LNCAP (cell line): ENCODE results near the gene SON.

Source experiments
- TF ChIP-seq, protein P1 (sequence below): fragments of 450-650 bp; IDR thresholded peaks from 2 replicates; pipeline ENCODE4 v1.5.1; 2017; ENCODE audit warnings: mild to moderate bottlenecking

Gene SON

DNA sequence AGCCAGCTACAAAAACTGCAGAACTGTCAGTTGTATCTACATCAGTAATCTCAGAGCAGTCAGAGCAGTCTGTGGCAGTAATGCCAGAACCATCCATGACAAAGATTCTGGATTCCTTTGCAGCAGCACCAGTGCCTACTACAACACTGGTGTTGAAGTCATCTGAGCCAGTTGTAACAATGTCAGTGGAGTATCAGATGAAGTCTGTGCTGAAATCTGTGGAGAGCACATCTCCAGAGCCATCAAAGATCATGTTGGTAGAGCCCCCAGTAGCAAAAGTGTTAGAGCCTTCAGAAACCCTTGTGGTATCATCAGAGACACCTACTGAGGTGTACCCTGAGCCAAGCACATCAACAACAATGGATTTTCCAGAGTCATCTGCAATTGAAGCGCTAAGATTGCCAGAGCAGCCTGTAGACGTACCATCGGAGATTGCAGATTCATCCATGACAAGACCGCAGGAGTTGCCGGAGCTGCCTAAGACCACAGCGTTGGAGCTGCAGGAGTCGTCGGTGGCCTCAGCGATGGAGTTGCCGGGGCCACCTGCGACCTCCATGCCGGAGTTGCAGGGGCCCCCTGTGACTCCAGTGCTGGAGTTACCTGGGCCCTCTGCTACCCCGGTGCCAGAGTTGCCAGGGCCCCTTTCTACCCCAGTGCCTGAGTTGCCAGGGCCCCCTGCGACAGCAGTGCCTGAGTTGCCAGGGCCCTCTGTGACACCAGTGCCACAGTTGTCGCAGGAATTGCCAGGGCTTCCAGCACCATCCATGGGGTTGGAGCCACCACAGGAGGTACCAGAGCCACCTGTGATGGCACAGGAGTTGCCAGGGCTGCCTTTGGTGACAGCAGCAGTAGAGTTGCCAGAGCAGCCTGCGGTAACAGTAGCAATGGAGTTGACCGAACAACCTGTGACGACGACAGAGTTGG is 7.3 kb downstream of the SON start:
- TF ChIP-seq, protein P1, sequence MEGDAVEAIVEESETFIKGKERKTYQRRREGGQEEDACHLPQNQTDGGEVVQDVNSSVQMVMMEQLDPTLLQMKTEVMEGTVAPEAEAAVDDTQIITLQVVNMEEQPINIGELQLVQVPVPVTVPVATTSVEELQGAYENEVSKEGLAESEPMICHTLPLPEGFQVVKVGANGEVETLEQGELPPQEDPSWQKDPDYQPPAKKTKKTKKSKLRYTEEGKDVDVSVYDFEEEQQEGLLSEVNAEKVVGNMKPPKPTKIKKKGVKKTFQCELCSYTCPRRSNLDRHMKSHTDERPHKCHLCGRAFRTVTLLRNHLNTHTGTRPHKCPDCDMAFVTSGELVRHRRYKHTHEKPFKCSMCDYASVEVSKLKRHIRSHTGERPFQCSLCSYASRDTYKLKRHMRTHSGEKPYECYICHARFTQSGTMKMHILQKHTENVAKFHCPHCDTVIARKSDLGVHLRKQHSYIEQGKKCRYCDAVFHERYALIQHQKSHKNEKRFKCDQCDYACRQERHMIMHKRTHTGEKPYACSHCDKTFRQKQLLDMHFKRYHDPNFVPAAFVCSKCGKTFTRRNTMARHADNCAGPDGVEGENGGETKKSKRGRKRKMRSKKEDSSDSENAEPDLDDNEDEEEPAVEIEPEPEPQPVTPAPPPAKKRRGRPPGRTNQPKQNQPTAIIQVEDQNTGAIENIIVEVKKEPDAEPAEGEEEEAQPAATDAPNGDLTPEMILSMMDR: no peak

DNA sequence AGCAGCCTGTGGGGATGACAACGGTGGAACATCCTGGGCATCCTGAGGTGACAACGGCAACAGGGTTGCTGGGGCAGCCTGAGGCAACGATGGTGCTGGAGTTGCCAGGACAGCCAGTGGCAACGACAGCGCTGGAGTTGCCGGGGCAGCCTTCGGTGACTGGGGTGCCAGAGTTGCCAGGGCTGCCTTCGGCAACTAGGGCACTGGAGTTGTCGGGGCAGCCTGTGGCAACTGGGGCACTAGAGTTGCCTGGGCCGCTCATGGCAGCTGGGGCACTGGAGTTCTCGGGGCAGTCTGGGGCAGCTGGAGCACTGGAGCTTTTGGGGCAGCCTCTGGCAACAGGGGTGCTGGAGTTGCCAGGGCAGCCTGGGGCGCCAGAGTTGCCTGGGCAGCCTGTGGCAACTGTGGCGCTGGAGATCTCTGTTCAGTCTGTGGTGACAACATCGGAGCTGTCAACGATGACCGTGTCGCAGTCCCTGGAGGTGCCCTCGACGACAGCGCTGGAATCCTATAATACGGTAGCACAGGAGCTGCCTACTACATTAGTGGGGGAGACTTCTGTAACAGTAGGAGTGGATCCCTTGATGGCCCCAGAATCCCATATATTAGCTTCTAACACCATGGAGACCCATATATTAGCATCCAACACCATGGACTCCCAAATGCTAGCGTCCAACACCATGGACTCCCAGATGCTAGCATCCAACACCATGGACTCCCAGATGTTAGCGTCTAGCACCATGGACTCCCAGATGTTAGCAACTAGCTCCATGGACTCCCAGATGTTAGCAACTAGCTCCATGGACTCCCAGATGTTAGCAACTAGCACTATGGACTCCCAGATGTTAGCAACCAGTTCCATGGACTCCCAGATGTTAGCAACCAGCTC is 8.2 kb downstream of the SON start:
- TF ChIP-seq, protein P1: no peak

DNA sequence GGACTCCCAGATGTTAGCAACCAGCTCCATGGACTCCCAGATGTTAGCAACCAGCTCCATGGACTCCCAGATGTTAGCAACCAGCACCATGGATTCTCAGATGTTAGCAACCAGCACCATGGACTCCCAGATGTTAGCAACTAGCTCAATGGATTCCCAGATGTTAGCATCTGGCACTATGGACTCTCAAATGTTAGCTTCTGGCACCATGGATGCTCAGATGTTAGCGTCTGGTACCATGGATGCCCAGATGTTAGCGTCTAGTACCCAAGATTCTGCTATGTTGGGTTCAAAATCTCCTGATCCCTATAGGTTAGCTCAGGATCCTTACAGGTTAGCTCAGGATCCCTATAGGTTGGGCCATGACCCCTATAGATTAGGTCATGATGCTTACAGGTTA is 8.8 kb downstream of the SON start:
- TF ChIP-seq, protein P1: no peak

DNA sequence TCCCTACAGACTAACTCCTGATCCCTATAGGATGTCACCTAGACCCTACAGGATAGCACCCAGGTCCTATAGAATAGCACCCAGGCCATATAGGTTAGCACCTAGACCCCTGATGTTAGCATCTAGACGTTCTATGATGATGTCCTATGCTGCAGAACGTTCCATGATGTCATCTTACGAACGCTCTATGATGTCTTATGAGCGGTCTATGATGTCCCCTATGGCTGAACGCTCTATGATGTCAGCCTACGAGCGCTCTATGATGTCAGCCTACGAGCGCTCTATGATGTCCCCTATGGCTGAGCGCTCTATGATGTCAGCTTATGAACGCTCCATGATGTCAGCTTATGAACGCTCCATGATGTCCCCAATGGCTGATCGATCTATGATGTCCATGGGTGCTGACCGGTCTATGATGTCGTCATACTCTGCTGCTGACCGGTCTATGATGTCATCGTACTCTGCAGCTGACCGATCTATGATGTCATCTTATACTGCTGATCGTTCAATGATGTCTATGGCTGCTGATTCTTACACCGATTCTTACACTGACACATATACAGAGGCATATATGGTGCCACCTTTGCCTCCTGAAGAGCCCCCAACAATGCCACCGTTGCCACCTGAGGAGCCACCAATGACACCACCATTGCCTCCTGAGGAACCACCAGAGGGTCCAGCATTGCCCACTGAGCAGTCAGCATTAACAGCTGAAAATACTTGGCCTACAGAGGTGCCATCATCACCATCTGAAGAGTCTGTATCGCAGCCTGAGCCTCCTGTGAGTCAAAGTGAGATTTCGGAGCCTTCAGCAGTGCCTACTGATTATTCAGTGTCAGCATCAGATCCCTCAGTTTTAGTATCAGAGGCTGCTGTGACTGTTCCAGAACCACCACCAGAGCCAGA is 9.5 kb downstream of the SON start:
- TF ChIP-seq, protein P1: no peak

DNA sequence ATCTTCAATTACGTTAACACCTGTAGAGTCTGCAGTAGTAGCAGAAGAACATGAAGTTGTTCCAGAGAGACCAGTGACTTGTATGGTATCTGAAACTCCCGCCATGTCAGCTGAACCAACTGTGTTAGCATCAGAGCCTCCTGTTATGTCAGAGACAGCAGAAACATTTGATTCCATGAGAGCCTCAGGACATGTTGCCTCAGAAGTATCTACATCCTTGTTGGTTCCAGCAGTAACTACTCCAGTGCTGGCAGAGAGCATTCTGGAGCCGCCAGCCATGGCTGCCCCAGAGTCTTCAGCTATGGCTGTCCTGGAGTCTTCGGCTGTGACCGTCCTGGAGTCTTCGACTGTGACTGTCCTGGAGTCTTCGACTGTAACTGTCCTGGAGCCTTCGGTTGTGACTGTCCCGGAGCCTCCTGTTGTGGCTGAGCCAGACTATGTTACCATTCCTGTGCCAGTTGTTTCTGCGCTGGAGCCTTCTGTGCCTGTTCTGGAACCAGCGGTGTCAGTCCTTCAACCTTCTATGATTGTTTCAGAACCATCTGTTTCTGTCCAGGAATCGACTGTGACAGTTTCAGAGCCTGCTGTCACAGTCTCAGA is 10.3 kb downstream of the SON start:
- TF ChIP-seq, protein P1: no peak

DNA sequence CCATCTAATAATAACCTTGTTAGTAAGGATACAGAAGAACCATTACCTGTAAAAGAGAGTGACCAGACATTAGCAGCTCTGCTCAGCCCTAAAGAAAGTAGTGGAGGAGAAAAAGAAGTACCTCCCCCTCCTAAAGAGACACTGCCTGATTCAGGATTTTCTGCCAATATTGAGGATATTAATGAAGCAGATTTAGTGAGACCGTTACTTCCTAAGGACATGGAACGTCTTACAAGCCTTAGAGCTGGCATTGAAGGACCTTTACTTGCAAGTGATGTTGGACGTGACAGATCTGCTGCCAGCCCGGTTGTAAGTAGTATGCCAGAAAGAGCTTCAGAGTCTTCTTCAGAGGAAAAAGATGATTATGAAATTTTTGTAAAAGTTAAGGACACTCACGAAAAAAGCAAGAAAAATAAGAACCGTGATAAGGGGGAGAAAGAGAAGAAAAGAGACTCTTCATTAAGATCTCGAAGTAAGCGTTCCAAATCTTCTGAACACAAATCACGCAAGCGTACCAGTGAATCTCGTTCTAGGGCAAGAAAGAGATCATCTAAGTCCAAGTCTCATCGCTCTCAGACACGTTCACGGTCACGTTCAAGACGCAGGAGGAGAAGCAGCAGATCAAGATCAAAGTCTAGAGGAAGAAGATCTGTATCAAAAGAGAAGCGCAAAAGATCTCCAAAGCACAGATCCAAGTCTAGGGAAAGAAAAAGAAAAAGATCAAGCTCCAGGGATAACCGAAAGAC is 11.6 kb downstream of the SON start:
- TF ChIP-seq, protein P1: no peak
